Ovary (tissue), 9 donors: ENCODE measurements around the gene CARD10. TPM values are rescaled to one million over a fixed set of nuclear protein-coding genes. Genes with fewer than 3 reads are reported as not detected.

Experiments
- DNase-seq, 5 donors: peaks; one replicate each; pipeline ENCODE4 v3.0.0-alpha.2; 2019 to 2020
- H3K27ac ChIP-seq, 2 donors: fragments of 200-600 bp; one replicate each; pipeline versions ENCODE4 v1.5.1 to v1.8.0; 2019 to 2022
- H3K27me3 ChIP-seq: fragments of 200-600 bp; one replicate; pipeline ENCODE4 v1.8.0; 2022
- H3K36me3 ChIP-seq: fragments of 200-600 bp; sonication (generic); one replicate; pipeline ENCODE4 v1.5.1; 2019
- H3K4me1 ChIP-seq: one replicate; pipeline ENCODE4 v1.8.1; 2013; ENCODE audit warnings: mild to moderate bottlenecking, moderate library complexity; ENCODE audit not compliant: insufficient read depth
- H3K4me3 ChIP-seq: fragments of 200-600 bp; sonication (generic); one replicate; pipeline ENCODE4 v1.5.1; 2017
- H3K9me3 ChIP-seq, 2 donors: fragments of 200-600 bp in 1 of 2; sonication (generic) in 1 of 2; one replicate each; pipeline versions ENCODE4 v1.5.1 to v1.8.1; 2013 to 2019; ENCODE audit warnings: mild to moderate bottlenecking in 1 of 2, moderate library complexity in 1 of 2
- CTCF ChIP-seq, 3 donors: fragments of 450-650 bp in 2 of 3; fragments of 200-600 bp in 1 of 3; IDR thresholded peaks; one replicate each; pipeline versions ENCODE4 v1.5.1 to v1.8.0; 2016 to 2022; ENCODE audit warnings: antibody characterized with exemption in 3 of 3, mild to moderate bottlenecking in 1 of 3
- EP300 ChIP-seq: sonication (generic); formaldehyde crosslinking; IDR thresholded peaks from one replicate; pipeline ENCODE4 v1.6.1; 2017; ENCODE audit warnings: antibody characterized with exemption
- POLR2A ChIP-seq: fragments of 450-650 bp; IDR thresholded peaks from one replicate; pipeline ENCODE4 v1.6.1; 2017; ENCODE audit warnings: antibody characterized with exemption, mild to moderate bottlenecking, moderate library complexity
- WGBS, 3 donors: extraction: QIAGEN DNeasy Blood & Tissue Kit in 1 of 3; methylation state at CpG; one replicate each; pipeline versions ENCODE4 v1.1.5 to v1.1.7; 2013 to 2017; 5-methylcytosine and 5-hydroxymethylcytosine counted together
- intact Hi-C, 4 donors: fragments of 100-400 bp; cut with DNase I; formaldehyde crosslinking; loops; one replicate each; pipeline versions ENCODE4 v1.11.0 to v1.15.1; 2022 to 2023
- polyA plus RNA-seq, 2 donors: library from polyadenylated mRNA; stranded (reverse); fragments of 200-250 nt in 1 of 2; fragments of 350-450 nt in 1 of 2; fragmentation: Illumina TruSeq in 1 of 2; extraction: RNeasy Lipid Tissue Mini Kit (QIAGEN cat#74804) in 1 of 2; gene quantifications; one replicate each; pipeline ENCODE4 v1.2.3, GENCODE V29; 2013 to 2014
- total RNA-seq, 7 donors: library from RNA; depleted of rRNA in 2 of 7; stranded (reverse); fragments of >200 nt in 2 of 7; fragmentation: NEBNext Ultra II Directional in 3 of 7; extraction: Animal tissue kit (Norgen Biotek cat#: 25700) in 3 of 7; gene quantifications; one replicate each; pipeline versions ENCODE4 v1.1.0 to v1.2.4, GENCODE V29; 2016 to 2023
- donor health status: DM: no; HTN: no; CAD: no; lungs with moderate emphysema.
- donor health status: DM: no; HTN: no; CAD: no.
- donor health status: Bipolar disorder and iron deficiency.
- donor health status: DM: yes; HTN: yes; CAD: no.
- donor health status: DM: no; HTN: no; CAD: no.
- donor health status: DM: yes; HTN: yes; CAD: no.

CARD10 gene
- total and polyA plus RNA-seq, 9 donors = 0.72 to 13.6 (median 9.6) TPM

- H3K4me3 ChIP-seq = no peak overlapping the region
- no peak for TF ChIP-seq POLR2A
- TF ChIP-seq EP300 = no peak
- no peak for TF ChIP-seq CTCF (IDR thresholded peaks at IDR 0.05)
- intact Hi-C loops = no loop called here
- H3K9me3 ChIP-seq = no peaks in the 10 kb centered on the region
- no peaks in the 10 kb centered on the region for H3K27me3 ChIP-seq
- peak; percentile 72 to 84 (median 79) for DNase-seq
- peaks cover 16% of the 10 kb centered on the region for H3K4me1 ChIP-seq
- WGBS, 3 donors = 14 to 23% (median 19%) methylated on average over 14 of the region's 14 CpGs
- no peaks in the 10 kb centered on the region for H3K36me3 ChIP-seq
- peak overlapping the region in 1 of 2 donors; percentile 19 for H3K27ac ChIP-seq
These were observed 17.4 kb downstream of the CARD10 start for GRCh38 chr22:37501610-37502341.

- DNase-seq = peak in 4 of 5 donors; percentile 37 to 76 (median 56)
- Histone ChIP-seq H3K27ac (peak overlapping the region in 1 of 2 donors; percentile 19), H3K36me3 (no peaks in the 10 kb centered on the region), H3K27me3 (no peaks in the 10 kb centered on the region), H3K4me3 (no peak overlapping the region), H3K9me3 (no peaks in the 10 kb centered on the region), H3K4me1 (peaks cover 16% of the 10 kb centered on the region)
- TF ChIP-seq EP300 (no peak), CTCF (IDR thresholded peaks at IDR 0.05) (no peak), POLR2A (no peak)
- intact Hi-C loops = no loop called here
- 33 to 40% (median 37%) methylated on average over 24 of the region's 24 CpGs for WGBS, 3 donors
These were observed 18.2 kb downstream of the CARD10 start for GRCh38 chr22:37500745-37501609.

GRCh38 chr22:37499789-37500540 lies 19.2 kb downstream of the CARD10 start:
- Histone ChIP-seq H3K36me3 (no peaks in the 10 kb centered on the region), H3K4me1 (peaks cover 16% of the 10 kb centered on the region), H3K27ac (no peak overlapping the region), H3K9me3 (no peaks in the 10 kb centered on the region), H3K27me3 (no peaks in the 10 kb centered on the region), H3K4me3 (no peak overlapping the region)
- intact Hi-C loops = loop anchor here in 1 of 4 donors (10.0 kb wide), 1 partner anchor 75 kb away; the partner anchor contains the start of gene ELFN2
- 90 to 94% (median 92%) methylated on average over 13 of the region's 13 CpGs for WGBS, 3 donors
- TF ChIP-seq POLR2A (no peak), EP300 (no peak), CTCF (IDR thresholded peaks at IDR 0.05) (no peak)
- no peak for DNase-seq
